Sigmoid colon (tissue), 7 donors: Measurements from ENCODE around the gene POLD2. TPM values are rescaled to one million over a fixed set of nuclear protein-coding genes. Genes with fewer than 3 reads are reported as not detected.

ENCODE experiments used
- DNase-seq: peaks from one replicate; pipeline ENCODE4 v3.0.0-alpha.2; 2019
- H3K27ac ChIP-seq, 4 donors: fragments of 200-600 bp; sonication (generic); one replicate each; pipeline ENCODE4 v1.5.1; 2016 to 2019; ENCODE audit warnings: mild to moderate bottlenecking in 1 of 4
- H3K27me3 ChIP-seq, 3 donors: fragments of 200-600 bp; sonication (generic); one replicate each; pipeline ENCODE4 v1.5.1; 2019; ENCODE audit warnings: mild to moderate bottlenecking in 1 of 3
- H3K36me3 ChIP-seq, 4 donors: fragments of 200-600 bp; sonication (generic); one replicate each; pipeline ENCODE4 v1.5.1; 2016 to 2019
- H3K4me1 ChIP-seq, 4 donors: fragments of 200-600 bp; sonication (generic); one replicate each; pipeline ENCODE4 v1.5.1; 2017 to 2019
- H3K4me3 ChIP-seq, 4 donors: fragments of 200-600 bp; sonication (generic); one replicate each; pipeline ENCODE4 v1.5.1; 2017 to 2019; ENCODE audit warnings: mild to moderate bottlenecking in 2 of 4, moderate library complexity in 1 of 4
- H3K9me3 ChIP-seq, 4 donors: fragments of 200-600 bp in 3 of 4; sonication (generic) in 3 of 4; one replicate each; pipeline versions ENCODE4 v1.5.1 to v1.6.1; 2013 to 2019
- CTCF ChIP-seq, 4 experiments: fragments of 450-650 bp in 3 of 4; fragments of 200-600 bp in 1 of 4; IDR thresholded peaks; one replicate each; pipeline ENCODE4 v1.5.1; 2016 to 2019; ENCODE audit warnings: antibody characterized with exemption in 4 of 4, mild to moderate bottlenecking in 3 of 4, moderate library complexity in 2 of 4
- EP300 ChIP-seq, 4 donors: sonication (generic); formaldehyde crosslinking; IDR thresholded peaks; one replicate each; pipeline ENCODE4 v1.6.1; 2017; ENCODE audit warnings: antibody characterized with exemption in 4 of 4
- POLR2A ChIP-seq, 2 donors: fragments of 450-650 bp; IDR thresholded peaks; one replicate each; pipeline ENCODE4 v1.6.1; 2016; ENCODE audit warnings: antibody characterized with exemption in 2 of 2, mild to moderate bottlenecking in 2 of 2, moderate library complexity in 2 of 2
- POLR2AphosphoS5 ChIP-seq, 4 donors: sonication (generic); formaldehyde crosslinking; IDR thresholded peaks; one replicate each; pipeline ENCODE4 v1.6.1; 2017; ENCODE audit warnings: antibody characterized with exemption in 4 of 4
- WGBS, 2 donors: extraction: QIAGEN DNeasy Blood & Tissue Kit; methylation state at CpG; one replicate each; pipeline ENCODE4 v1.1.7; 2013; 5-methylcytosine and 5-hydroxymethylcytosine counted together
- intact Hi-C: fragments of 100-400 bp; cut with DNase I; formaldehyde crosslinking; loops from one replicate; pipeline ENCODE4 v1.15.1; 2023
- polyA plus RNA-seq, 3 donors: library from polyadenylated mRNA; stranded (reverse); fragments of 200-250 nt; gene quantifications; one replicate each; pipeline ENCODE4 v1.2.3, GENCODE V29; 2013
- total RNA-seq, 4 donors: library from RNA; depleted of rRNA; stranded (reverse); fragments of >200 nt; gene quantifications; one replicate each; pipeline ENCODE4 v1.1.0, GENCODE V29; 2016
- donor health status: healthy with polysubstance abuse.
- donor health status: Bipolar disorder and iron deficiency.
- donor health status: healthy.

The POLD2 gene
- total and polyA plus RNA-seq, 7 donors: 20.3 to 91.2 (median 35.4) TPM

GRCh38 chr7:44145969-44146911 is 22.9 kb upstream of the POLD2 start:
- DNase-seq: peak; percentile 92
- intact Hi-C loops: no loop called here
- peak overlapping the region in 1 of 4 donors; percentile 38 for H3K27ac ChIP-seq

GRCh38 chr7:44145479-44145968 is 22.2 kb upstream of the POLD2 start:
- H3K9me3 ChIP-seq: no peaks in the 10 kb centered on the region
- peak; percentile 63 for DNase-seq

More at GRCh38 chr7:44145969-44146911, 22.9 kb upstream of the POLD2 start:
- Histone ChIP-seq H3K4me1 (peaks cover 0 to 17% (median 16%) of the 10 kb centered on the region in 4 donors), H3K4me3 (peak overlapping the region; percentile 11 to 47 (median 40)), H3K36me3 (no peaks in the 10 kb centered on the region), H3K9me3 (no peaks in the 10 kb centered on the region), H3K27me3 (peaks cover 4 to 28% (median 17%) of the 10 kb centered on the region in 3 donors)
- WGBS, 2 donors: 8 to 16% methylated on average over 65 of the region's 65 CpGs
- TF ChIP-seq POLR2A (IDR thresholded peaks at IDR 0.05) (no peak), EP300 (IDR thresholded peaks at IDR 0.05) (no peak), CTCF (IDR thresholded peaks at IDR 0.05) (no peak), POLR2AphosphoS5 (IDR thresholded peaks at IDR 0.05) (no peak)

GRCh38 chr7:44144968-44145478 is 21.7 kb upstream of the POLD2 start:
- H3K27ac ChIP-seq: no peak overlapping the region
- peaks cover 4 to 28% (median 17%) of the 10 kb centered on the region in 3 donors for H3K27me3 ChIP-seq
- TF ChIP-seq POLR2AphosphoS5 (IDR thresholded peaks at IDR 0.05) (no peak), POLR2A (IDR thresholded peaks at IDR 0.05) (no peak), CTCF (IDR thresholded peaks at IDR 0.05) (no peak), EP300 (IDR thresholded peaks at IDR 0.05) (no peak)
- DNase-seq: peak; percentile 66
- no peaks in the 10 kb centered on the region for H3K36me3 ChIP-seq
- intact Hi-C loops: no loop called here
- peak overlapping the region in 3 of 4 donors; percentile 35 to 47 (median 45) for H3K4me3 ChIP-seq
- peaks cover 0 to 17% (median 16%) of the 10 kb centered on the region in 4 donors for H3K4me1 ChIP-seq
- WGBS, 2 donors: 63 to 66% methylated on average over 31 of the region's 31 CpGs
- H3K9me3 ChIP-seq: no peaks in the 10 kb centered on the region

More at GRCh38 chr7:44145479-44145968, 22.2 kb upstream of the POLD2 start:
- no peak for TF ChIP-seq EP300 (IDR thresholded peaks at IDR 0.05)
- no peak for TF ChIP-seq POLR2AphosphoS5 (IDR thresholded peaks at IDR 0.05)
- no peak for TF ChIP-seq POLR2A (IDR thresholded peaks at IDR 0.05)
- TF ChIP-seq CTCF (IDR thresholded peaks at IDR 0.05): no peak
- Histone ChIP-seq H3K36me3 (no peaks in the 10 kb centered on the region), H3K27me3 (peaks cover 4 to 28% (median 17%) of the 10 kb centered on the region in 3 donors), H3K27ac (no peak overlapping the region), H3K4me3 (peak overlapping the region; percentile 11 to 47 (median 40)), H3K4me1 (peaks cover 0 to 17% (median 16%) of the 10 kb centered on the region in 4 donors)
- intact Hi-C loops: no loop called here
- 13 to 38% methylated on average over 53 of the region's 53 CpGs for WGBS, 2 donors

- Histone ChIP-seq H3K4me1 (peaks cover 0 to 17% (median 16%) of the 10 kb centered on the region in 4 donors), H3K27ac (no peak overlapping the region), H3K27me3 (peaks cover 4 to 28% (median 17%) of the 10 kb centered on the region in 3 donors), H3K9me3 (no peaks in the 10 kb centered on the region), H3K36me3 (no peaks in the 10 kb centered on the region), H3K4me3 (no peak overlapping the region)
- 88 to 90% methylated on average over 6 of the region's 6 CpGs for WGBS, 2 donors
- no peak for TF ChIP-seq CTCF (IDR thresholded peaks at IDR 0.05)
- no peak for TF ChIP-seq POLR2A (IDR thresholded peaks at IDR 0.05)
- no peak for TF ChIP-seq EP300 (IDR thresholded peaks at IDR 0.05)
- no peak for TF ChIP-seq POLR2AphosphoS5 (IDR thresholded peaks at IDR 0.05)
- DNase-seq: peak; percentile 51
- intact Hi-C loops: no loop called here
Measured at GRCh38 chr7:44144426-44144967, 21.1 kb upstream of the POLD2 start.
